Mammary epithelial cell (primary cell): ENCODE data around the gene PURA.

ENCODE experiments used
- CTCF ChIP-seq, 2 donors: IDR thresholded peaks in 1 of 2; conservative IDR thresholded peaks in 1 of 2; 2 replicates each; pipeline ENCODE4 v1.5.1; 2011 to 2012; ENCODE audit warnings: inconsistent platforms in 2 of 2, low read length in 2 of 2, mild to moderate bottlenecking in 2 of 2, control low read depth in 1 of 2, low read depth in 1 of 2; ENCODE audit not compliant: insufficient read depth in 1 of 2; ENCODE audit errors: extremely low read depth in 1 of 2
- EZH2 ChIP-seq: IDR thresholded peaks from 2 replicates; pipeline ENCODE4 v1.6.1; 2012; ENCODE audit warnings: low read length, inconsistent platforms, borderline replicate concordance

GRCh38 chr5:140174014-140174413 is 60.1 kb downstream of the PURA start:
- TF ChIP-seq CTCF (conservative IDR thresholded peaks at IDR 0.05 in 1 of 2, IDR thresholded peaks at IDR 0.05 in 1 of 2; ENCODE audit: extremely low read depth in 1 of 2, insufficient read depth in 1 of 2, low read depth in 1 of 2, low read length in 2 of 2) (no peak), EZH2 (no peak)
